SK-N-SH treated with all-trans-retinoic acid at 6 μM for 48 hours (cell line): ENCODE data around the gene IGLL1.
"Not testable (repeated sequence)": the region's sequence is repeated elsewhere in the genome, so short reads cannot be mapped to it uniquely, and the experiment has no call there.

Experiments
- CSDC2 ChIP-seq: fragments of 250-450 bp; sonication (Bioruptor Pico); IDR thresholded peaks from 2 replicates; pipeline ENCODE4 v1.5.0; 2020; ENCODE audit warnings: mild to moderate bottlenecking, moderate library complexity
- ESRRG ChIP-seq: fragments of 250-450 bp; sonication (Bioruptor Pico); IDR thresholded peaks from 2 replicates; pipeline ENCODE4 v1.6.1; 2021; ENCODE audit warnings: mild to moderate bottlenecking
- PPARA ChIP-seq: fragments of 250-450 bp; sonication (Bioruptor Pico); IDR thresholded peaks from 2 replicates; pipeline ENCODE4 v1.5.0; 2020; ENCODE audit warnings: mild to moderate bottlenecking, borderline replicate concordance
- RARB ChIP-seq: fragments of 250-450 bp; sonication (Bioruptor Pico); IDR thresholded peaks from 2 replicates; pipeline ENCODE4 v1.8.0; 2021; ENCODE audit warnings: mild to moderate bottlenecking, moderate library complexity
- TCF4 ChIP-seq: fragments of 250-450 bp; sonication (Bioruptor Pico); IDR thresholded peaks from 2 replicates; pipeline ENCODE4 v1.8.0; 2021; ENCODE audit warnings: mild to moderate bottlenecking, moderate library complexity, borderline replicate concordance
- TOX ChIP-seq: fragments of 250-450 bp; sonication (Bioruptor Pico); IDR thresholded peaks from 2 replicates; pipeline ENCODE4 v1.8.0; 2021; ENCODE audit warnings: mild to moderate bottlenecking, moderate library complexity, borderline replicate concordance
- ZFP3 ChIP-seq: fragments of 250-450 bp; sonication (Bioruptor Pico); IDR thresholded peaks from 2 replicates; pipeline ENCODE4 v1.5.0; 2020; ENCODE audit warnings: mild to moderate bottlenecking, moderate library complexity
- ZFP30 ChIP-seq: fragments of 450-650 bp; formaldehyde crosslinking; IDR thresholded peaks from 2 replicates; pipeline ENCODE4 v1.5.0; 2022; ENCODE audit warnings: mild to moderate bottlenecking, moderate library complexity
- TF ChIP-seq, protein P1 (sequence below): fragments of 250-450 bp; sonication (Bioruptor Pico); IDR thresholded peaks from 2 replicates; pipeline ENCODE4 v1.8.0; 2020; ENCODE audit warnings: mild to moderate bottlenecking, moderate library complexity, borderline replicate concordance
- TF ChIP-seq, protein P2 (sequence below): fragments of 250-450 bp; sonication (Bioruptor Pico); IDR thresholded peaks from 2 replicates; pipeline ENCODE4 v1.5.1; 2021; ENCODE audit warnings: mild to moderate bottlenecking, moderate library complexity
- TF ChIP-seq, protein P3 (sequence below): fragments of 250-450 bp; sonication (Bioruptor Pico); IDR thresholded peaks from 2 replicates; pipeline ENCODE4 v1.5.1; 2020; ENCODE audit warnings: low read depth, mild to moderate bottlenecking, moderate library complexity

DNA sequence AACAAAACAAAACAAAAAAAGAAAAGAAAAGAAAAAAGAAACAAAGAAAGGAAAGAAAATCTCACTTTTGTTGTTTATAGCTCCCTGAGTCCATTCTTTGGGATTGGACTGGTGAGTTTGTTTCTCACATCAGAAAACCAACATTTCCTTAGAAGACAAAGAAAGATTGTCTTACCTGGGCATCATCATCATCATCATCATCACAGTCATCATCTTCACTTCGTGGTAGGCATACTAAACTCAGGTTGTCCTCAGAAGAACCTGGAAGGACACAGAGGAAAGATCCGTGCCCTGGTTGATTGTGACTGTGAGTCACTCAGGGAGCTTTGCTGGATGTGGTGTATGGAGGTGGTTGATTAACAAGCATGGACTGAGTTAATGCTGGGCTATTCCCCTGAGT lies 41.8 kb upstream of the IGLL1 start:
- TF ChIP-seq TOX (CRISPR knock-in tag); CSDC2 (CRISPR knock-in tag); ZFP3 (CRISPR knock-in tag); ZFP30; ESRRG; TCF4 (CRISPR knock-in tag); RARB; PPARA (CRISPR knock-in tag): not testable (repeated sequence)
- TF ChIP-seq, protein P1, sequence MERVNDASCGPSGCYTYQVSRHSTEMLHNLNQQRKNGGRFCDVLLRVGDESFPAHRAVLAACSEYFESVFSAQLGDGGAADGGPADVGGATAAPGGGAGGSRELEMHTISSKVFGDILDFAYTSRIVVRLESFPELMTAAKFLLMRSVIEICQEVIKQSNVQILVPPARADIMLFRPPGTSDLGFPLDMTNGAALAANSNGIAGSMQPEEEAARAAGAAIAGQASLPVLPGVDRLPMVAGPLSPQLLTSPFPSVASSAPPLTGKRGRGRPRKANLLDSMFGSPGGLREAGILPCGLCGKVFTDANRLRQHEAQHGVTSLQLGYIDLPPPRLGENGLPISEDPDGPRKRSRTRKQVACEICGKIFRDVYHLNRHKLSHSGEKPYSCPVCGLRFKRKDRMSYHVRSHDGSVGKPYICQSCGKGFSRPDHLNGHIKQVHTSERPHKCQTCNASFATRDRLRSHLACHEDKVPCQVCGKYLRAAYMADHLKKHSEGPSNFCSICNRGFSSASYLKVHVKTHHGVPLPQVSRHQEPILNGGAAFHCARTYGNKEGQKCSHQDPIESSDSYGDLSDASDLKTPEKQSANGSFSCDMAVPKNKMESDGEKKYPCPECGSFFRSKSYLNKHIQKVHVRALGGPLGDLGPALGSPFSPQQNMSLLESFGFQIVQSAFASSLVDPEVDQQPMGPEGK: not testable (repeated sequence)
- TF ChIP-seq, protein P2, sequence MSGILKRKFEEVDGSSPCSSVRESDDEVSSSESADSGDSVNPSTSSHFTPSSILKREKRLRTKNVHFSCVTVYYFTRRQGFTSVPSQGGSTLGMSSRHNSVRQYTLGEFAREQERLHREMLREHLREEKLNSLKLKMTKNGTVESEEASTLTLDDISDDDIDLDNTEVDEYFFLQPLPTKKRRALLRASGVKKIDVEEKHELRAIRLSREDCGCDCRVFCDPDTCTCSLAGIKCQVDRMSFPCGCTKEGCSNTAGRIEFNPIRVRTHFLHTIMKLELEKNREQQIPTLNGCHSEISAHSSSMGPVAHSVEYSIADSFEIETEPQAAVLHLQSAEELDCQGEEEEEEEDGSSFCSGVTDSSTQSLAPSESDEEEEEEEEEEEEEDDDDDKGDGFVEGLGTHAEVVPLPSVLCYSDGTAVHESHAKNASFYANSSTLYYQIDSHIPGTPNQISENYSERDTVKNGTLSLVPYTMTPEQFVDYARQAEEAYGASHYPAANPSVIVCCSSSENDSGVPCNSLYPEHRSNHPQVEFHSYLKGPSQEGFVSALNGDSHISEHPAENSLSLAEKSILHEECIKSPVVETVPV (CRISPR knock-in tag): not testable (repeated sequence)
- TF ChIP-seq, protein P3, sequence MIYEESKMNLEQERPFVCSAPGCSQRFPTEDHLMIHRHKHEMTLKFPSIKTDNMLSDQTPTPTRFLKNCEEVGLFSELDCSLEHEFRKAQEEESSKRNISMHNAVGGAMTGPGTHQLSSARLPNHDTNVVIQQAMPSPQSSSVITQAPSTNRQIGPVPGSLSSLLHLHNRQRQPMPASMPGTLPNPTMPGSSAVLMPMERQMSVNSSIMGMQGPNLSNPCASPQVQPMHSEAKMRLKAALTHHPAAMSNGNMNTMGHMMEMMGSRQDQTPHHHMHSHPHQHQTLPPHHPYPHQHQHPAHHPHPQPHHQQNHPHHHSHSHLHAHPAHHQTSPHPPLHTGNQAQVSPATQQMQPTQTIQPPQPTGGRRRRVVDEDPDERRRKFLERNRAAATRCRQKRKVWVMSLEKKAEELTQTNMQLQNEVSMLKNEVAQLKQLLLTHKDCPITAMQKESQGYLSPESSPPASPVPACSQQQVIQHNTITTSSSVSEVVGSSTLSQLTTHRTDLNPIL (CRISPR knock-in tag): not testable (repeated sequence)
